HCT116 (cell line): Measurements from ENCODE around the gene C11orf98. TPM values are rescaled to one million over a fixed set of nuclear protein-coding genes. Genes with fewer than 3 reads are reported as not detected.

Experiments
- ATAC-seq: fragments of 200-7000 bp; cut with Tn5 transposase; 2 replicates; pipeline ENCODE4 v1.9.1; 2020; ENCODE audit warnings: mild to moderate bottlenecking, moderate library complexity
- BruUV-seq: library from RNA; stranded (reverse); fragments of 400-500 nt; replicated peaks from 2 replicates; lab custom pipeline; 2021; lab: Mats Ljungman, UMichigan
- CTCF ChIA-PET: fragments of 300-600 bp; sonication (Branson Sonifier 250); formaldehyde crosslinking; loops from one replicate; lab custom pipeline; 2021; ENCODE audit warnings: antibody characterized with exemption; lab: Charles Lee
- POLR2A ChIA-PET: fragments of 300-600, 350-600 bp; sonication (Branson Sonifier 250); formaldehyde crosslinking; loops from one replicate; lab custom pipeline; 2021; ENCODE audit warnings: antibody characterized with exemption; lab: Charles Lee
- RAD21 ChIA-PET, 2 experiments: fragments of 300-600 bp; sonication (Branson Sonifier 250); formaldehyde crosslinking; loops; one replicate each; lab custom pipeline; 2023; ENCODE audit warnings: low total read pairs in 2 of 2; ENCODE audit not compliant: uncharacterized antibody in 2 of 2, unreplicated experiment in 2 of 2, low non-redundant PET in 1 of 2; lab: Charles Lee
- DNase-seq: peaks from one replicate; pipeline ENCODE4 v3.0.0-alpha.2; 2010; ENCODE audit warnings: low read depth, low spot score
- H2AFZ ChIP-seq: fragments of 200-600 bp; shearing (Covaris generic), sonication (generic); 2 replicates; pipeline ENCODE4 v1.6.1; 2017; ENCODE audit warnings: low read depth, mixed run types, mixed read lengths, antibody characterized with exemption, low read length; ENCODE audit not compliant: poor library complexity, severe bottlenecking
- H3K27ac ChIP-seq: 2 replicates; pipeline ENCODE4 v1.5.1; 2012; ENCODE audit warnings: low read depth, low read length
- H3K27me3 ChIP-seq: fragments of 200-600 bp; sonication (generic); 2 replicates; pipeline ENCODE4 v1.6.1; 2016; ENCODE audit warnings: mixed run types, low read length, mixed read lengths; ENCODE audit not compliant: insufficient read depth
- H3K36me3 ChIP-seq, 2 experiments: fragments of 200-500 bp in 1 of 2; fragments of 200-600 bp in 1 of 2; sonication (Bioruptor generic) in 1 of 2; sonication (generic) in 1 of 2; 2 replicates each; pipeline versions ENCODE4 v1.5.1 to v1.6.1; 2014 to 2016; ENCODE audit warnings: low read length in 2 of 2, inconsistent platforms in 1 of 2, mixed read lengths in 1 of 2, mixed run types in 1 of 2; ENCODE audit not compliant: insufficient read depth in 2 of 2, control insufficient read depth in 1 of 2
- H3K4me1 ChIP-seq, 2 experiments: fragments of 200-600 bp in 1 of 2; sonication (generic) in 1 of 2; 2 replicates each; pipeline versions ENCODE4 v1.5.1 to v1.6.1; 2012 to 2017; ENCODE audit warnings: low read length in 2 of 2, inconsistent platforms in 1 of 2, mild to moderate bottlenecking in 1 of 2, mixed read lengths in 1 of 2, mixed run types in 1 of 2, moderate library complexity in 1 of 2; ENCODE audit not compliant: insufficient read depth in 2 of 2, control insufficient read depth in 1 of 2
- H3K4me2 ChIP-seq: fragments of 200-600 bp; sonication (generic); 2 replicates; pipeline ENCODE4 v1.6.1; 2017; ENCODE audit warnings: mixed run types, low read length, mixed read lengths
- H3K4me3 ChIP-seq, 2 experiments: fragments of 200-600 bp in 1 of 2; sonication (generic) in 1 of 2; replicated peaks in 1 of 2; 2 replicates each; pipeline ENCODE4 v1.5.1; 2011 to 2016; ENCODE audit warnings: low read length in 2 of 2, control low read depth in 1 of 2, low read depth in 1 of 2, mild to moderate bottlenecking in 1 of 2, mixed read lengths in 1 of 2, mixed run types in 1 of 2
- H3K79me2 ChIP-seq: fragments of 200-600 bp; sonication (generic); 2 replicates; pipeline ENCODE4 v1.6.1; 2017; ENCODE audit warnings: mild to moderate bottlenecking, mixed run types, low read length, moderate library complexity, mixed read lengths; ENCODE audit not compliant: insufficient read depth
- H3K9ac ChIP-seq: fragments of 200-600 bp; sonication (generic); 2 replicates; pipeline ENCODE4 v1.6.1; 2016; ENCODE audit warnings: low read length, mixed read lengths
- H3K9me2 ChIP-seq: fragments of 200-600 bp; sonication (generic), shearing (Covaris generic); 2 replicates; pipeline ENCODE4 v1.6.1; 2017; ENCODE audit warnings: mixed run types, mild to moderate bottlenecking, moderate library complexity; ENCODE audit not compliant: insufficient read depth
- H3K9me3 ChIP-seq, 2 experiments: fragments of 200-500 bp in 1 of 2; fragments of 200-600 bp in 1 of 2; sonication (Bioruptor generic) in 1 of 2; sonication (generic) in 1 of 2; 2 replicates each; pipeline ENCODE4 v1.6.1; 2014 to 2017; ENCODE audit warnings: low read length in 2 of 2, mixed read lengths in 2 of 2, inconsistent platforms in 1 of 2, low read depth in 1 of 2, mild to moderate bottlenecking in 1 of 2, mixed run types in 1 of 2, moderate library complexity in 1 of 2; ENCODE audit not compliant: control insufficient read depth in 1 of 2, insufficient read depth in 1 of 2
- H4K20me1 ChIP-seq: fragments of 200-600 bp; sonication (generic), shearing (Covaris generic); 2 replicates; pipeline ENCODE4 v1.6.1; 2017; ENCODE audit warnings: mixed run types, mild to moderate bottlenecking, moderate library complexity; ENCODE audit not compliant: insufficient read depth
- CBX3 ChIP-seq: IDR thresholded peaks from 2 replicates; pipeline ENCODE4 v1.6.1; 2012; ENCODE audit warnings: low read depth
- ELF1 ChIP-seq: IDR thresholded peaks from 2 replicates; pipeline ENCODE4 v1.6.1; 2012; ENCODE audit warnings: low read depth, borderline replicate concordance
- EZH2 ChIP-seq: fragments of 200-600 bp; sonication (generic); IDR thresholded peaks from 2 replicates; pipeline ENCODE4 v1.6.1; 2017; ENCODE audit warnings: antibody characterized with exemption, mixed run types
- MAX ChIP-seq: IDR thresholded peaks from 2 replicates; pipeline ENCODE4 v1.6.1; 2012
- POLR2A ChIP-seq: IDR thresholded peaks from 2 replicates; pipeline ENCODE4 v1.7.0; 2011; ENCODE audit warnings: borderline replicate concordance; ENCODE audit not compliant: insufficient read depth, insufficient read length; ENCODE audit errors: extremely low read depth
- POLR2AphosphoS5 ChIP-seq: IDR thresholded peaks from 2 replicates; pipeline ENCODE4 v1.6.1; 2011; ENCODE audit warnings: mild to moderate bottlenecking, low read depth, low read length, moderate library complexity
- RAD21 ChIP-seq: IDR thresholded peaks from 2 replicates; pipeline ENCODE4 v1.6.1; 2012; ENCODE audit warnings: low read depth, mild to moderate bottlenecking
- SIN3A ChIP-seq: IDR thresholded peaks from 2 replicates; pipeline ENCODE4 v1.6.1; 2012; ENCODE audit warnings: low read depth
- SP1 ChIP-seq: IDR thresholded peaks from 2 replicates; pipeline ENCODE4 v1.6.1; 2012; ENCODE audit warnings: low read depth
- SRF ChIP-seq: IDR thresholded peaks from 2 replicates; pipeline ENCODE4 v1.6.1; 2012; ENCODE audit warnings: low read depth
- ZNF274 ChIP-seq: fragments of 200-500 bp; sonication (Bioruptor generic); IDR thresholded peaks from 2 replicates; pipeline ENCODE4 v1.6.1; 2014; ENCODE audit warnings: mild to moderate bottlenecking, low read depth, low read length, inconsistent platforms
- intact Hi-C: fragments of 100-400 bp; cut with micrococcal nuclease; formaldehyde crosslinking; loops from 2 replicates; pipeline ENCODE4 v1.10.0; 2022
- total RNA-seq: library from RNA; stranded (reverse); gene quantifications from one replicate; pipeline ENCODE4 v1.2.1, GENCODE V29; 2021; ENCODE audit not compliant: unreplicated experiment
- TF ChIP-seq, protein P1 (sequence below): IDR thresholded peaks from 2 replicates; pipeline ENCODE4 v1.6.1; 2011; ENCODE audit warnings: mild to moderate bottlenecking, low read length, moderate library complexity; ENCODE audit not compliant: insufficient replicate concordance; ENCODE audit errors: extremely low read depth
- TF ChIP-seq, protein P2 (sequence below), 3 experiments: fragments of 200-600 bp in 1 of 3; sonication (generic) in 1 of 3; IDR thresholded peaks in 2 of 3; conservative IDR thresholded peaks in 1 of 3; 2 replicates each; pipeline ENCODE4 v1.5.1; 2012 to 2017; ENCODE audit warnings: low read depth in 2 of 3, low read length in 2 of 3, antibody characterized with exemption in 1 of 3, borderline replicate concordance in 1 of 3, control low read depth in 1 of 3, mild to moderate bottlenecking in 1 of 3, mixed read lengths in 1 of 3, mixed run types in 1 of 3, moderate library complexity in 1 of 3; ENCODE audit not compliant: insufficient read depth in 1 of 3
- TF ChIP-seq, protein P3 (sequence below): IDR thresholded peaks from 2 replicates; pipeline ENCODE4 v1.6.1; 2012
- TF ChIP-seq, protein P4 (sequence below): IDR thresholded peaks from 2 replicates; pipeline ENCODE4 v1.6.1; 2012; ENCODE audit warnings: low read depth

Gene C11orf98
- total RNA-seq, 1 experiment from 2014 or later, result 121 TPM

DNA sequence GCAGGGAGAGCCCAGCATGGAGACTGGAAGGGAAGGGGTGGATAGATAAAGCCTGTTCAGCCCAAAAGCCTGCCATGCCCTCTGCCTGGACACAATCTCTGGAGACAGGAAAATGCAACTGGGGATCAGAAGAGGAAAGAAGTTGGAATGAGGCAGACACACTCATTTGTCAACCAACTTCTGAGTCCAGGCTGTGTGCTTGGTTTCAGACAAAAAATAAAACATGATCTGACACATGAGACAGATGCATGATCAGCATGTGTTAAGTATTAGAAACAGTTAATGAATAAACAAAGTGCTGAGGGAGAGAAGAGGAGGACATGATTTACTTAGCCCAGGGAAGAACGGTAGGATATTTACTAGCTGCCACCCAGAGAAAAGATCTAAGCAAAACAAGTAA lies 23.5 kb upstream of the C11orf98 start:
- Histone ChIP-seq H3K4me1 (no peaks in the 10 kb centered on the region), H3K4me3 (no peak overlapping the region), H3K9ac (no peak overlapping the region), H3K79me2 (no peaks in the 10 kb centered on the region), H3K9me2 (no peaks in the 10 kb centered on the region), H2AFZ (no peak overlapping the region), H3K36me3 (peaks cover 18 to 27% of the 10 kb centered on the region in 2 experiments; a peak in 3 of 4 replicates), H3K27me3 (no peaks in the 10 kb centered on the region), H4K20me1 (no peaks in the 10 kb centered on the region), H3K27ac (no peak overlapping the region), H3K9me3 (no peaks in the 10 kb centered on the region), H3K4me2 (no peak overlapping the region)
- ChIA-PET POLR2A (interaction anchor here (1.3 kb wide), 1 partner anchor 24 kb away, joined by 4 read pairs; the partner anchor contains the start of genes C11orf98 and CSKMT), CTCF (no interaction called here), RAD21 (no interaction called here)
- no peak for DNase-seq
- BruUV-seq, result no TSS peak
- no peak for ATAC-seq
- TF ChIP-seq RAD21 (no peak), CBX3 (no peak), ELF1 (no peak), SRF (no peak), POLR2A (no peak), SP1 (no peak), MAX (no peak), POLR2AphosphoS5 (no peak), ZNF274 (no peak), EZH2 (no peak), SIN3A (no peak)
- TF ChIP-seq, protein P1, sequence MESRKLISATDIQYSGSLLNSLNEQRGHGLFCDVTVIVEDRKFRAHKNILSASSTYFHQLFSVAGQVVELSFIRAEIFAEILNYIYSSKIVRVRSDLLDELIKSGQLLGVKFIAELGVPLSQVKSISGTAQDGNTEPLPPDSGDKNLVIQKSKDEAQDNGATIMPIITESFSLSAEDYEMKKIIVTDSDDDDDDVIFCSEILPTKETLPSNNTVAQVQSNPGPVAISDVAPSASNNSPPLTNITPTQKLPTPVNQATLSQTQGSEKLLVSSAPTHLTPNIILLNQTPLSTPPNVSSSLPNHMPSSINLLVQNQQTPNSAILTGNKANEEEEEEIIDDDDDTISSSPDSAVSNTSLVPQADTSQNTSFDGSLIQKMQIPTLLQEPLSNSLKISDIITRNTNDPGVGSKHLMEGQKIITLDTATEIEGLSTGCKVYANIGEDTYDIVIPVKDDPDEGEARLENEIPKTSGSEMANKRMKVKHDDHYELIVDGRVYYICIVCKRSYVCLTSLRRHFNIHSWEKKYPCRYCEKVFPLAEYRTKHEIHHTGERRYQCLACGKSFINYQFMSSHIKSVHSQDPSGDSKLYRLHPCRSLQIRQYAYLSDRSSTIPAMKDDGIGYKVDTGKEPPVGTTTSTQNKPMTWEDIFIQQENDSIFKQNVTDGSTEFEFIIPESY, result no peak
- TF ChIP-seq, protein P2, sequence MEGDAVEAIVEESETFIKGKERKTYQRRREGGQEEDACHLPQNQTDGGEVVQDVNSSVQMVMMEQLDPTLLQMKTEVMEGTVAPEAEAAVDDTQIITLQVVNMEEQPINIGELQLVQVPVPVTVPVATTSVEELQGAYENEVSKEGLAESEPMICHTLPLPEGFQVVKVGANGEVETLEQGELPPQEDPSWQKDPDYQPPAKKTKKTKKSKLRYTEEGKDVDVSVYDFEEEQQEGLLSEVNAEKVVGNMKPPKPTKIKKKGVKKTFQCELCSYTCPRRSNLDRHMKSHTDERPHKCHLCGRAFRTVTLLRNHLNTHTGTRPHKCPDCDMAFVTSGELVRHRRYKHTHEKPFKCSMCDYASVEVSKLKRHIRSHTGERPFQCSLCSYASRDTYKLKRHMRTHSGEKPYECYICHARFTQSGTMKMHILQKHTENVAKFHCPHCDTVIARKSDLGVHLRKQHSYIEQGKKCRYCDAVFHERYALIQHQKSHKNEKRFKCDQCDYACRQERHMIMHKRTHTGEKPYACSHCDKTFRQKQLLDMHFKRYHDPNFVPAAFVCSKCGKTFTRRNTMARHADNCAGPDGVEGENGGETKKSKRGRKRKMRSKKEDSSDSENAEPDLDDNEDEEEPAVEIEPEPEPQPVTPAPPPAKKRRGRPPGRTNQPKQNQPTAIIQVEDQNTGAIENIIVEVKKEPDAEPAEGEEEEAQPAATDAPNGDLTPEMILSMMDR (IDR thresholded peaks at IDR 0.05 in 2 of 3, conservative IDR thresholded peaks at IDR 0.05 in 1 of 3; ENCODE audit: borderline replicate concordance in 1 of 3, insufficient read depth in 1 of 3, low read depth in 2 of 3, low read length in 2 of 3), result no peak
- TF ChIP-seq, protein P3, sequence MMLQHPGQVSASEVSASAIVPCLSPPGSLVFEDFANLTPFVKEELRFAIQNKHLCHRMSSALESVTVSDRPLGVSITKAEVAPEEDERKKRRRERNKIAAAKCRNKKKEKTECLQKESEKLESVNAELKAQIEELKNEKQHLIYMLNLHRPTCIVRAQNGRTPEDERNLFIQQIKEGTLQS, result no peak
- TF ChIP-seq, protein P4, sequence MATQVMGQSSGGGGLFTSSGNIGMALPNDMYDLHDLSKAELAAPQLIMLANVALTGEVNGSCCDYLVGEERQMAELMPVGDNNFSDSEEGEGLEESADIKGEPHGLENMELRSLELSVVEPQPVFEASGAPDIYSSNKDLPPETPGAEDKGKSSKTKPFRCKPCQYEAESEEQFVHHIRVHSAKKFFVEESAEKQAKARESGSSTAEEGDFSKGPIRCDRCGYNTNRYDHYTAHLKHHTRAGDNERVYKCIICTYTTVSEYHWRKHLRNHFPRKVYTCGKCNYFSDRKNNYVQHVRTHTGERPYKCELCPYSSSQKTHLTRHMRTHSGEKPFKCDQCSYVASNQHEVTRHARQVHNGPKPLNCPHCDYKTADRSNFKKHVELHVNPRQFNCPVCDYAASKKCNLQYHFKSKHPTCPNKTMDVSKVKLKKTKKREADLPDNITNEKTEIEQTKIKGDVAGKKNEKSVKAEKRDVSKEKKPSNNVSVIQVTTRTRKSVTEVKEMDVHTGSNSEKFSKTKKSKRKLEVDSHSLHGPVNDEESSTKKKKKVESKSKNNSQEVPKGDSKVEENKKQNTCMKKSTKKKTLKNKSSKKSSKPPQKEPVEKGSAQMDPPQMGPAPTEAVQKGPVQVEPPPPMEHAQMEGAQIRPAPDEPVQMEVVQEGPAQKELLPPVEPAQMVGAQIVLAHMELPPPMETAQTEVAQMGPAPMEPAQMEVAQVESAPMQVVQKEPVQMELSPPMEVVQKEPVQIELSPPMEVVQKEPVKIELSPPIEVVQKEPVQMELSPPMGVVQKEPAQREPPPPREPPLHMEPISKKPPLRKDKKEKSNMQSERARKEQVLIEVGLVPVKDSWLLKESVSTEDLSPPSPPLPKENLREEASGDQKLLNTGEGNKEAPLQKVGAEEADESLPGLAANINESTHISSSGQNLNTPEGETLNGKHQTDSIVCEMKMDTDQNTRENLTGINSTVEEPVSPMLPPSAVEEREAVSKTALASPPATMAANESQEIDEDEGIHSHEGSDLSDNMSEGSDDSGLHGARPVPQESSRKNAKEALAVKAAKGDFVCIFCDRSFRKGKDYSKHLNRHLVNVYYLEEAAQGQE, result no peak
- intact Hi-C loops, result no loop called here
